K562 (cell line): ENCODE results near the gene SARS1. TPM values are rescaled to one million over a fixed set of nuclear protein-coding genes. Genes with fewer than 3 reads are reported as not detected.

Experiments used
- CBX1 ChIP-seq: sonication (generic); IDR thresholded peaks from 2 replicates; pipeline ENCODE4 v1.6.1; 2016; ENCODE audit warnings: antibody characterized with exemption, low read depth, mild to moderate bottlenecking
- CREB3 ChIP-seq: fragments of 450-650 bp; conservative IDR thresholded peaks from 2 replicates; pipeline ENCODE4 v1.6.1; 2016; ENCODE audit warnings: missing genetic modification characterization, low read depth, mild to moderate bottlenecking, missing compliant biosample characterization, moderate library complexity
- E2F4 ChIP-seq: sonication (generic); formaldehyde crosslinking; IDR thresholded peaks from 2 replicates; pipeline ENCODE4 v1.8.0; 2022; ENCODE audit warnings: mild to moderate bottlenecking, low read depth, missing genetic modification reagents
- JUND ChIP-seq, 2 experiments: IDR thresholded peaks; 2 replicates in 1 of 2; 3 replicates in 1 of 2; pipeline ENCODE4 v1.6.1; 2011; ENCODE audit warnings: borderline replicate concordance in 2 of 2, low read depth in 2 of 2, low read length in 2 of 2, improper control_type of control experiment in 1 of 2, missing biosample characterization in 1 of 2, missing genetic modification characterization in 1 of 2, missing genetic modification reagents in 1 of 2
- MAX ChIP-seq: sonication (generic); formaldehyde crosslinking; IDR thresholded peaks from 2 replicates; pipeline ENCODE4 v1.9.0; 2022; ENCODE audit warnings: mild to moderate bottlenecking, missing genetic modification reagents
- MBD1 ChIP-seq: fragments of 250-450 bp; sonication (Bioruptor Pico); IDR thresholded peaks from 2 replicates; pipeline ENCODE4 v1.8.0; 2022; ENCODE audit warnings: inconsistent platforms
- NFRKB ChIP-seq: fragments of 450-650 bp; IDR thresholded peaks from 2 replicates; pipeline ENCODE4 v1.6.1; 2016; ENCODE audit warnings: low read depth
- NFYB ChIP-seq: IDR thresholded peaks from 2 replicates; pipeline ENCODE4 v1.6.1; 2011; ENCODE audit warnings: mild to moderate bottlenecking, moderate library complexity; ENCODE audit not compliant: insufficient read length; ENCODE audit errors: extremely low read depth
- PCBP1 ChIP-seq: fragments of 200-400 bp; formaldehyde crosslinking; IDR thresholded peaks from 2 replicates; pipeline ENCODE4 v1.6.1; 2018; ENCODE audit warnings: mild to moderate bottlenecking, low read depth, low read length; ENCODE audit not compliant: poor library complexity, severe bottlenecking
- PKNOX1 ChIP-seq: fragments of 450-650 bp; IDR thresholded peaks from 2 replicates; pipeline ENCODE4 v1.6.1; 2016
- RFX5 ChIP-seq: IDR thresholded peaks from 2 replicates; pipeline ENCODE4 v1.6.1; 2011; ENCODE audit warnings: low read depth, mild to moderate bottlenecking, improper control_type of control experiment, low read length
- SIN3A ChIP-seq, 2 experiments: fragments of 150-350 bp in 1 of 2; IDR thresholded peaks; 2 replicates each; pipeline ENCODE4 v1.6.1; 2011 to 2016; ENCODE audit warnings: borderline replicate concordance in 2 of 2, low read depth in 2 of 2, low read length in 2 of 2, mild to moderate bottlenecking in 2 of 2, moderate library complexity in 2 of 2; ENCODE audit not compliant: control insufficient read depth in 1 of 2
- SRSF3 ChIP-seq: fragments of 200-400 bp; formaldehyde crosslinking; IDR thresholded peaks from 2 replicates; pipeline ENCODE4 v1.6.1; 2016; ENCODE audit warnings: mild to moderate bottlenecking, low read length, moderate library complexity; ENCODE audit not compliant: insufficient read depth
- USF2 ChIP-seq: sonication (generic); formaldehyde crosslinking; IDR thresholded peaks from 2 replicates; pipeline ENCODE4 v1.5.0; 2020; ENCODE audit warnings: missing genetic modification reagents
- ZBTB33 ChIP-seq: sonication (generic); formaldehyde crosslinking; IDR thresholded peaks from 2 replicates; pipeline ENCODE4 v1.8.1; 2023; ENCODE audit warnings: mild to moderate bottlenecking, missing genetic modification reagents
- polyA plus RNA-seq, 8 experiments: library from polyadenylated mRNA; depleted of rRNA in 4 of 8; stranded (reverse) in 5 of 8; unstranded in 3 of 8; fragments of >200 nt; fragmentation: Nextera tagmentation in 2 of 8; fragmentation: Illumina TruSeq in 1 of 8; extraction: Ambion mirVana in 2 of 8; extraction: Trizol in 1 of 8; gene quantifications; 2 replicates each; pipeline versions ENCODE4 v1.2.1 to v1.2.3, GENCODE V29; 2011 to 2014; ENCODE audit warnings: inconsistent platforms in 1 of 8, missing spikeins in 1 of 8
- total RNA-seq, 7 experiments: library from RNA; depleted of rRNA in 6 of 7; stranded (reverse); fragments of >200 nt in 6 of 7; fragmentation: Illumina TruSeq in 2 of 7; extraction: Trizol in 2 of 7; gene quantifications; 2 replicates each; pipeline versions ENCODE4 v1.2.1 to v1.2.3, GENCODE V29; 2011 to 2021; ENCODE audit warnings: low replicate concordance in 1 of 7

SARS1 gene
- total and polyA plus RNA-seq, 9 of the 15 experiments (the other 6 are each of a cell fraction or from before 2014, with no cell fraction given): 221 to 623 (median 254) TPM

GRCh38 chr1:109274533-109275476 lies 61.1 kb downstream of the SARS1 start (continued):
- no peak for TF ChIP-seq PKNOX1
- TF ChIP-seq E2F4: no peak
- no peak for TF ChIP-seq NFYB
- TF ChIP-seq USF2: 0 out of 2 replicates have a peak, but pooled peaks have one; percentile 7
- no peak for TF ChIP-seq MAX (CRISPR knock-in tag)
- no peak for TF ChIP-seq MBD1 (CRISPR knock-in tag)
- TF ChIP-seq ZBTB33 (CRISPR knock-in tag): no peak
- TF ChIP-seq PCBP1: no peak
- no peak for TF ChIP-seq NFRKB
- no peak for TF ChIP-seq SIN3A (IDR thresholded peaks at IDR 0.05; ENCODE audit: borderline replicate concordance in 2 of 2, control insufficient read depth in 1 of 2, low read depth in 2 of 2, low read length in 2 of 2)
- no peak for TF ChIP-seq CREB3 (tag)
- 0 out of 2 replicates have a peak, but pooled peaks have one; percentile 39 for TF ChIP-seq SRSF3
- TF ChIP-seq JUND (IDR thresholded peaks at IDR 0.05; ENCODE audit: borderline replicate concordance, low read depth, low read length): 0 out of 2 replicates have a peak, but pooled peaks have one; percentile 16
- TF ChIP-seq JUND (tag; IDR thresholded peaks at IDR 0.05; ENCODE audit: borderline replicate concordance, low read depth, low read length): no peak; the same call in 2 of the 3 replicates
- no peak for TF ChIP-seq RFX5
- no peak for TF ChIP-seq CBX1
